Smooth muscle cell (in vitro differentiated cells): ENCODE data around the gene RAPGEF5. TPM values are rescaled to one million over a fixed set of nuclear protein-coding genes. Genes with fewer than 3 reads are reported as not detected.
A peak's percentile ranks its signal among the peaks of the same experiment; 100 is the strongest.

Experiments used
- DNase-seq: peaks from one replicate; lab custom pipeline; 2025; ENCODE audit not compliant: unreplicated experiment; lab: John Stamatoyannopoulos, UW
- H2AFZ ChIP-seq: fragments of 200-600 bp; sonication (generic); 2 replicates; pipeline ENCODE4 v1.6.0; 2016; ENCODE audit warnings: antibody characterized with exemption, low read depth, mild to moderate bottlenecking
- H3F3A ChIP-seq: fragments of 200-600 bp; sonication (generic); 2 replicates; pipeline ENCODE4 v1.6.0; 2017; ENCODE audit warnings: antibody characterized with exemption, low read depth
- H3K27ac ChIP-seq: fragments of 200-600 bp; sonication (generic); 2 replicates; pipeline ENCODE4 v1.5.1; 2016; ENCODE audit warnings: low read depth, mild to moderate bottlenecking
- H3K27me3 ChIP-seq: fragments of 200-600 bp; sonication (generic); 2 replicates; pipeline ENCODE4 v1.6.1; 2016; ENCODE audit warnings: low read depth, mild to moderate bottlenecking
- H3K36me3 ChIP-seq: fragments of 200-600 bp; sonication (generic); 2 replicates; pipeline ENCODE4 v1.5.1; 2016; ENCODE audit warnings: low read depth
- H3K4me1 ChIP-seq: fragments of 200-600 bp; sonication (generic); 2 replicates; pipeline ENCODE4 v1.5.1; 2016; ENCODE audit warnings: low read depth
- H3K4me2 ChIP-seq: fragments of 200-600 bp; sonication (generic); 2 replicates; pipeline ENCODE4 v1.6.0; 2016; ENCODE audit warnings: mild to moderate bottlenecking
- H3K4me3 ChIP-seq: fragments of 200-600 bp; sonication (generic); 2 replicates; pipeline ENCODE4 v1.5.1; 2016; ENCODE audit warnings: mild to moderate bottlenecking
- H3K79me2 ChIP-seq: fragments of 200-600 bp; sonication (generic); 2 replicates; pipeline ENCODE4 v1.6.0; 2016; ENCODE audit warnings: low read depth, mild to moderate bottlenecking
- H3K9ac ChIP-seq: fragments of 200-600 bp; sonication (generic); 2 replicates; pipeline ENCODE4 v1.6.0; 2016; ENCODE audit warnings: low read depth
- H3K9me3 ChIP-seq: fragments of 200-600 bp; sonication (generic); replicated peaks from 2 replicates; pipeline ENCODE4 v1.5.1; 2016; ENCODE audit warnings: low read depth
- H4K20me1 ChIP-seq: fragments of 200-600 bp; sonication (generic); 2 replicates; pipeline ENCODE4 v1.6.0; 2016; ENCODE audit warnings: low read depth
- WGBS: methylation state at CpG from one replicate; pipeline ENCODE4 v1.1.7; 2016; ENCODE audit warnings: low lambda C conversion rate; 5-methylcytosine and 5-hydroxymethylcytosine counted together
- polyA plus RNA-seq: library from polyadenylated mRNA; unstranded; fragments of >200 nt; fragmentation: Nextera tagmentation; extraction: Ambion mirVana; gene quantifications from 2 replicates; pipeline ENCODE4 v1.2.1, GENCODE V29; 2016
- total RNA-seq: library from RNA; depleted of rRNA; stranded (reverse); fragments of >200 nt; gene quantifications from 2 replicates; pipeline ENCODE4 v1.2.3, GENCODE V29; 2014
- TF ChIP-seq, protein P1 (sequence below): fragments of 200-600 bp; sonication (generic); IDR thresholded peaks from 2 replicates; pipeline ENCODE4 v1.5.1; 2017; ENCODE audit warnings: borderline replicate concordance, mild to moderate bottlenecking, antibody characterized with exemption; ENCODE audit not compliant: insufficient read depth, poor library complexity, severe bottlenecking

The RAPGEF5 gene
- total and polyA plus RNA-seq, 2 experiments from 2014 or later, result 11.4 TPM; not detected in 1

DNA sequence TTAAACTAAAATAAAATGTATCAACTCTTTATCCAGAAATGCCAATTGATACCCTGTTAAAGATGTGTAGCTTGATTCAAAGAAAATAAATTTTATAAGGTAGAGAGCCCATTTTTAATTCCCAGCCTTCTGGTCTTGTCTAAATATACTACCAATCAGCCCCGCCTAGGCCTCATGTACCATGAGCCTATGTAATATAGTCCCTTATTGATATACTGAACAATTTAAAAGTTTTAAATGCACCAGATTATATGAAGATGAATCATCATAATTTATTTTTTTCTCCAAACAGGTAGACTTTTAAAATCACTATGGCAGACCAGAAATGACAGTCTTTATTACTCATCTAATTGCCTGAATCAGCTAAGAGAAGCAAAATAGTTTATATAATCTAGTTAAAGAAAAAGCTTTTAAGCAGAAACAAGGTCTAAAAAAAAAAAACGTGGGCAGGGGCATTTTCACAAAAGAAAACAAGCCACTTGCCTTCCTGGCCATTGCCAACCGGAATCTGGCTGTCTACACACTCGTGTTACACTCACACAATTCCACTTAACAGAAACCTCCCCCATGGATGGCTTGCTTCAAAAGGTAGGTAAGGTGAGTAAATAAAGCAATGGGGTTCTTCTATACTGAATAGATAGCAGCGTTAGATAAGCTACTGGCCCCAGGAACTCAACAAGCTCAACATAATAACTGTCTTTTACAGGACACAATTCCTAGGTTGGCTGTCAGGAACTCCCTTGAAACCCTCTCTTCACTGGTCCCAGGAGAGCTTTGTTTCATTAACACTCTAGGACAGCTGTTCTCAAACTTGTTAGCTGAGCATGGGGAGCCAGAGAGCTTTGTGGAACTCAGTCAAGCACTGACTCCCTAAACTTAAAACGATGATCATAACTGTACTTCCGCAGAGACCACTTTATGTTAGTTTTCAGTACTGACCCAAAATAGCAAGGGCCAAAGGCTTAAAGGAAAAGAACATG, 37.2 kb downstream of the RAPGEF5 start:
- H3K9me3 ChIP-seq, result no peaks in the 10 kb centered on the region
- H3K79me2 ChIP-seq, result no peaks in the 10 kb centered on the region
- H3K4me1 ChIP-seq, result peaks cover 9% of the 10 kb centered on the region
- TF ChIP-seq, protein P1, sequence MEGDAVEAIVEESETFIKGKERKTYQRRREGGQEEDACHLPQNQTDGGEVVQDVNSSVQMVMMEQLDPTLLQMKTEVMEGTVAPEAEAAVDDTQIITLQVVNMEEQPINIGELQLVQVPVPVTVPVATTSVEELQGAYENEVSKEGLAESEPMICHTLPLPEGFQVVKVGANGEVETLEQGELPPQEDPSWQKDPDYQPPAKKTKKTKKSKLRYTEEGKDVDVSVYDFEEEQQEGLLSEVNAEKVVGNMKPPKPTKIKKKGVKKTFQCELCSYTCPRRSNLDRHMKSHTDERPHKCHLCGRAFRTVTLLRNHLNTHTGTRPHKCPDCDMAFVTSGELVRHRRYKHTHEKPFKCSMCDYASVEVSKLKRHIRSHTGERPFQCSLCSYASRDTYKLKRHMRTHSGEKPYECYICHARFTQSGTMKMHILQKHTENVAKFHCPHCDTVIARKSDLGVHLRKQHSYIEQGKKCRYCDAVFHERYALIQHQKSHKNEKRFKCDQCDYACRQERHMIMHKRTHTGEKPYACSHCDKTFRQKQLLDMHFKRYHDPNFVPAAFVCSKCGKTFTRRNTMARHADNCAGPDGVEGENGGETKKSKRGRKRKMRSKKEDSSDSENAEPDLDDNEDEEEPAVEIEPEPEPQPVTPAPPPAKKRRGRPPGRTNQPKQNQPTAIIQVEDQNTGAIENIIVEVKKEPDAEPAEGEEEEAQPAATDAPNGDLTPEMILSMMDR, result no peak
- no peak overlapping the region for H3K4me3 ChIP-seq
- no peaks in the 10 kb centered on the region for H4K20me1 ChIP-seq
- H3K27ac ChIP-seq, result peak overlapping the region; percentile 54
- H3K4me2 ChIP-seq, result no peak overlapping the region
- no peaks in the 10 kb centered on the region for H3F3A ChIP-seq
- 62% methylated on average over 7 of the region's 7 CpGs for WGBS
- no peaks in the 10 kb centered on the region for H3K36me3 ChIP-seq
- no peaks in the 10 kb centered on the region for H3K27me3 ChIP-seq
- no peak overlapping the region for H2AFZ ChIP-seq
- DNase-seq, result no peak
- no peak overlapping the region for H3K9ac ChIP-seq

DNA sequence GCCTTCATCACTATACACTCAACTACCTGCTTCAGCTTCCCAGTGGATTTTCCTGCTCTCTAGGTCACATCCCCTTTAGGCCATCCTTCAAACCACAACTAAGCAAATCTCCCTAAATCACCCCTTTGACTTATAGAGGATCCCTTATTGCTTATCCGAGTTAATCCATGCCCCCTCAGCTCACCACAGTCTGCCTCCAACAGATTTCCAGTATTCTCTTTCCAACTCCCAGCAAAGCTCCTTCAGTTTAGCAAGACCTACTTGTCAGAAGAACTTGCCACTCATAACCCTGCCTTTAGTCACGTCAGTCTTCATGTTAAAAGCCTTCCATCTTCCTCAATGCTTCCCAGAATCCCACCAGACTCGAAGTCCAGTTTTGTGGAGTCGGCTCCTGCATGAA, 38.6 kb downstream of the RAPGEF5 start:
- WGBS, result 72% methylated on average over 4 of the region's 4 CpGs
- TF ChIP-seq, protein P1, result no peak
- no peaks in the 10 kb centered on the region for H3K27me3 ChIP-seq

GRCh38 chr7:22317632-22318031, 39.3 kb downstream of the RAPGEF5 start:
- Histone ChIP-seq H3K9ac (no peak overlapping the region), H3K36me3 (no peaks in the 10 kb centered on the region), H3K27me3 (no peaks in the 10 kb centered on the region), H3K27ac (no peak overlapping the region), H3K4me3 (no peak overlapping the region), H3K79me2 (no peaks in the 10 kb centered on the region), H3F3A (no peaks in the 10 kb centered on the region), H3K4me2 (no peak overlapping the region), H2AFZ (no peak overlapping the region), H3K9me3 (no peaks in the 10 kb centered on the region), H4K20me1 (no peaks in the 10 kb centered on the region), H3K4me1 (peaks cover 9% of the 10 kb centered on the region)
- whole genome bisulfite sequencing, result 96% methylated on average over 4 of the region's 4 CpGs
- TF ChIP-seq, protein P1, result no peak
- no peak for DNase-seq

More for the DNA sequence above, 38.6 kb downstream of the RAPGEF5 start:
- H2AFZ ChIP-seq, result no peak overlapping the region
- H3K4me2 ChIP-seq, result no peak overlapping the region
- H3K4me3 ChIP-seq, result no peak overlapping the region
- no peaks in the 10 kb centered on the region for H3K79me2 ChIP-seq
- no peak overlapping the region for H3K9ac ChIP-seq
- H3K9me3 ChIP-seq, result no peaks in the 10 kb centered on the region
- no peak overlapping the region for H3K27ac ChIP-seq
- no peaks in the 10 kb centered on the region for H3K36me3 ChIP-seq
- H4K20me1 ChIP-seq, result no peaks in the 10 kb centered on the region
- H3F3A ChIP-seq, result no peaks in the 10 kb centered on the region
- H3K4me1 ChIP-seq, result peaks cover 9% of the 10 kb centered on the region
- no peak for DNase-seq
